Ectodermal cell (in vitro differentiated cells): ENCODE results near the gene RALBP1.

Experiments
- H3K27ac ChIP-seq: 2 replicates; pipeline ENCODE4 v1.7.0; 2013; ENCODE audit warnings: mild to moderate bottlenecking, low read depth, low read length; ENCODE audit not compliant: insufficient read depth, poor library complexity, severe bottlenecking
- H3K27me3 ChIP-seq: 2 replicates; pipeline ENCODE4 v1.7.0; 2013; ENCODE audit warnings: mild to moderate bottlenecking, low read length; ENCODE audit not compliant: insufficient read depth, control insufficient read depth, poor library complexity, severe bottlenecking
- H3K36me3 ChIP-seq: one replicate; pipeline ENCODE4 v1.7.0; 2013; ENCODE audit warnings: low read length; ENCODE audit not compliant: control insufficient read depth, insufficient read depth
- H3K4me1 ChIP-seq: one replicate; pipeline ENCODE4 v1.7.0; 2013; ENCODE audit warnings: low read length; ENCODE audit not compliant: control insufficient read depth, insufficient read depth
- H3K4me3 ChIP-seq: 2 replicates; pipeline ENCODE4 v1.7.0; 2013; ENCODE audit warnings: low read depth, low read length, control low read depth; ENCODE audit not compliant: insufficient read depth
- H3K9me3 ChIP-seq: 2 replicates; pipeline ENCODE4 v1.7.0; 2013; ENCODE audit warnings: mild to moderate bottlenecking, low read length, moderate library complexity; ENCODE audit not compliant: control insufficient read depth
- WGBS, 2 experiments: methylation state at CpG; one replicate each; pipeline ENCODE4 v1.1.7; 2013; ENCODE audit warnings: missing lambda C conversion rate in 2 of 2; 5-methylcytosine and 5-hydroxymethylcytosine counted together

Gene RALBP1

DNA sequence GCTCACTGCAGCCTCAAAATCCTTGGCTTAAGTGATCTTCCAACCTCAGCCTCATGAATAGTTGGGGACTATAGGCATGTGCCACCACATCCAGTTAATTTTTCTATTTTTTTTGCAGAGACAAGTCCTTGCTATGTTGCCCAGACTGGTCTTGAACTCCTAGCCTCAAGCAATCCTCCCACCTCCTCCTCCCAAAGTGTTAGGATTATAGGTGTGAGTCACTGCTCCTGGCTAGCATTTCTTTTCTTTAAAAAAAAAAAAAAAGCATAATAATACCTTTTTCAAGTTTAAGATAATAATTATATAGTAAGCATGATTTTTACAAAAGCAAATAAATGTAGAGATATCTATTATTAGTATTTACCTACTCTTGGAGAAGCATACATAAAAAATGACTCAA, 103.0 kb downstream of the RALBP1 start:
- Histone ChIP-seq H3K36me3 (peaks cover 23% of the 10 kb centered on the region), H3K27ac (no peak overlapping the region), H3K4me3 (no peak overlapping the region), H3K4me1 (no peaks in the 10 kb centered on the region), H3K9me3 (no peaks in the 10 kb centered on the region), H3K27me3 (no peaks in the 10 kb centered on the region)

GRCh38 chr18:9581667-9582066, 106.4 kb downstream of the RALBP1 start:
- 98% methylated on average over 7 of the region's 7 CpGs for WGBS, 2 experiments
- Histone ChIP-seq H3K9me3 (no peaks in the 10 kb centered on the region), H3K4me1 (no peaks in the 10 kb centered on the region), H3K4me3 (no peak overlapping the region), H3K27ac (no peak overlapping the region), H3K27me3 (no peaks in the 10 kb centered on the region), H3K36me3 (peaks cover 18% of the 10 kb centered on the region)

DNA sequence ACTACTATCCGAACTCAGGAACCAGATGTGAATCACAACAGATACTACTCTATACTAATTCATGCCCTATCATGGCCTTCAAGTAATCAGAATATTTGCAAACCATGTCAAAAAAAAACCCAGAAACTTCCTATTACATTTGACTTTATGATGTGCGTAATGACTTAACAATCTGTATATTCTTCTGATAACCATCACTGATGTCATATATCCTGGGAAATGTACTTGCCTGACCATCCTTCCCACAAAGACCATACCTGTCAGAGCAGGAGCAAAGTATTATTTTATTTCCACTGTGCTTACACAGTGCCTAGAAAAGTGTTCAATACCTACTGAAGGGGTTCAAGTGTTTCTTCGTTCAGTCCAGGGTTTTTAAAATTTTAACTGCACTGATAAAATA, 111.5 kb downstream of the RALBP1 start:
- H3K4me1 ChIP-seq, result no peaks in the 10 kb centered on the region
- H3K36me3 ChIP-seq, result peaks cover 20% of the 10 kb centered on the region
- no peaks in the 10 kb centered on the region for H3K9me3 ChIP-seq
- H3K27me3 ChIP-seq, result no peaks in the 10 kb centered on the region
- 96 to 98% methylated on average over 3 of the region's 3 CpGs for WGBS, 2 experiments
- H3K4me3 ChIP-seq, result no peak overlapping the region
- no peak overlapping the region for H3K27ac ChIP-seq
